ENCODE data around the gene RNPEPL1.
A peak's percentile ranks its signal among the peaks of the same experiment; 100 is the strongest.

Gene RNPEPL1

GRCh38 chr2:240566203-240567136 is 1.8 kb upstream of the RNPEPL1 start:
- DNase-seq: peak; percentile 90

- peak; percentile 22 for DNase-seq
These were observed 980 bp upstream of the RNPEPL1 start for GRCh38 chr2:240567137-240567871.

- DNase-seq: peak; percentile 46
These were observed 616 bp downstream of the RNPEPL1 start for GRCh38 chr2:240568678-240569522.

DNA sequence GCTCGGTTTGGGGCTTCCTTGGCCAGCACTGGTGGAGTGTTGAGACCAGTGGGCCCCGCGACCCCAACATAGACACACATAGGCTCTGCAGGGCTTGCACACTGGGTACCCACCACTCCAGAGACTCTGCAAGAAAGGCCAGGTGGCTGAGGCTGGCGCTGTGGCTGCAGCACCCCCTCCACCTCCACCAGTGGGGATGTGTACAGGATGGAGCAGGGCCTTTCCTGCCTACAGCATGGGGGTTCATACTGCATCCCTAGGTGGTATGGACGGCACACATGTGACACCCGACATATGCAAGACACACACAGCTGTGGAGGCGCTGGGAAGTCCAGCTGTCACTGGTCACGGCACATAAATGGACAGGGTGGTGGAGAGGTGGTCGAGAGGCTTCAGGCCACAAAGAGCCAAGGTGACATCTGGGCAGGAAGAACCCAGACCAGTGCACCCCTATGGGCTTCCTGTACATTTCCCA is 1.3 kb downstream of the RNPEPL1 start:
- no peak for DNase-seq

GRCh38 chr2:240569998-240570530 is 1.8 kb downstream of the RNPEPL1 start:
- DNase-seq: no peak

DNA sequence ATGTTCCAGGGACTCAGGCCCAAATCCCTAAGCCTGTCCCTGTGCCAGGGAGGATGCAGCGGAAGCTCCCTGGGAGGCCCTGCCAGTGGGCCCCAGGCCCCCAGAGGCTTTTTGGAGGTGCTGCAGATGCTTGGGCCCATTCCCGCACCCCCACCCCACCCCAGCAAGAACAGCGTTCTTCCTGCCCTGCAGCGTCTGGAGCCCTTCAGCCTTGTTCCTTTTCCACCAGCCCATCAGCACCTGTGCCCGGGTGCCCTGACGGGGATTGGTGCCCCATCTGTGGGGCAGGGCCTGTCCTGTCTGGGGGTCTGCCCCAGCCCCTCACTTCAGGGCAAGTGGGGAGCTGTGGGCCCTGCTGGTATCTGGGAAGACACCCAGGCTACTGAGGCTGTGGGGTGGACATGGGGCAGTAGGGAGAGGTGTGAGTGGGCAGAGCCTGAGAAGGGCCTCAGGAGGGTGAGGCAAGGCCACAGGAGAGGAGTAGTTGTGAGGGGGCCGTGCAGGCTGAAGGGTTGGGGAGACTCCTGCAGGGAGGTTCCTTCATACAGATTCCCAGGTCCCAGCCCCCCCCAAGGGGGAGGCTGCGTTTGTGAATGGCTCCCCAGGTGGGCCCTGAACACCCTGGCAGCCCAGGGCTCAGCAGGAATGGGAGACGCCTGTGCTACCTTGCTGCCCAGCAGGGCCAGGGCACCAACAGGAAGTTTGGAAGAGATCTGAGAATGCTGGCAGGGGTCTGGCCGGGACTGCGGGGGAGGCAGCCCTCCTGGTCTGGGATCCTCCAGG is 2.4 kb downstream of the RNPEPL1 start:
- no peak for DNase-seq

DNA sequence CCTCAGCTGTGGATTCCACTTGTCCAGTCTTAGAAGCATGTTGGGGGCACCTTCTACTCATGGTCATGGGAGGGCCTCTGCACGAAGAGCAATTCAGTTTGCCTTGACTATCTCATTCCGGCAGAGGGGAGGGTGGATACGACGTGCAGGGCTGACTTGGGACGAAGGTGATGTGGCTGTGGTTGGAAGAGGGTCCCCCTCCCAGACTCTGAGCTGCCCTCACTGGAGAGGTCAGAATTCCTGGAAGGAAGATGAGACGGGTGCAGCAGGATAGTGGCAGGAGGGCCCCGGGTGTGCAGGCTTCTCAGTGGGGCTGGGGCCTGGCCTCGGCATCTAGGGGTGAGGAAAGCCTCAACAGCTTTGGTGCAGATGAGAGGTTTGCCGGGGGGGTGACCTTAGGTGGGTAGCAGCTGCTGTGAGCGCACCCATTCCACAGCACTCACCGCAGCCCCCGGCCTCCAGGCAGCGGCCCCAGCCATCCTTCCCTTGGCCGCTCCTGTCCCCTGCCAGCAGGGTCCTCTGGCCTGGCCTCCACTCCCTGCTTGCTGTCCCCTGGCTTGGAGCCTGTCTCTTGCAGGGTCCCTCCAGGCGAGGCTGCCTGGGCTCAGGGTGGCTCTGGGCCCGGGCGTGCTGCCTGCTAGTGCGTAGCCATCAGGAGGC is 3.2 kb downstream of the RNPEPL1 start:
- no peak for DNase-seq

DNA sequence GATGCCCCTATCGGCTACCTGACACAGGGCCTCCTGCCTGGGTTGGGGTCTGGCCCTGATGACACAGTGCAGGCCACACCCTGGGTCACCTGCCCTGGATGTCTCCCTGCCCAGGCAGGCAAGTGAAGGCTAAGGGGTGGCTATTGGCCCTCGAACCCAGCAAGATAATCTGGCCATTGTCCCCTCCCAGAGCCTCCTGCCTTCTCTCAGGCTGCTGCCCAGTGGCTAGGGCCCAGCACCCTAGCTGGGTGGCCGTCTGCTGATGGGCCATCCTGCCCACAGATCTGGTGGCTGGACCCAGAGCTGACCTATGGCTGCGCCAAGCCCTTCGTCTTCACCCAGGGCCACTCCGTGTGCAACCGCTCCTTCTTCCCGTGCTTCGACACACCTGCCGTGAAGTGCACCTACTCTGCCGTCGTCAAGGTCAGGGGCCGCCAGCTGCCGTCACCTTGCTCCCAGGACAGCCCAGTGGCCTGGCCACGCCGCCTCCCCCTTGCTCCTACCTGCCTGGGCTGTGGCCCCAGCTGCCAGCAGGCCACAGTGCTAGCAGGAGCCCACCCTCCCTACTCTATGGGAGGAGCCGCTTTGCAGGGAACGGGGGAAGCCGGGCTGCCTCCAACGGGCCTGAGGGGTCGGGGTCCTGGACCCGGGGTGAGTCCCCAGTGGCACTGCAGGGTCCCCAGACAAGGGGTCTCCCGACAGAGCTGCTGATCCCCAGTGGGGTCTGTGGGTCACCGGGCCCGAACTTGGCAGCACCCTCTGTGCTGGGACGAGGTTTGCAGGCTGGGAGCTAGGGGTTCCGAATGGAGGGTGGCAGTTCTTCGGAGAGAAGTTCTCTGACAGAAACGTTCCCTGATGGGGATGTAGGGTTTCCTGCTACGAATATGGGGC is 4.1 kb downstream of the RNPEPL1 start:
- DNase-seq: no peak

DNA sequence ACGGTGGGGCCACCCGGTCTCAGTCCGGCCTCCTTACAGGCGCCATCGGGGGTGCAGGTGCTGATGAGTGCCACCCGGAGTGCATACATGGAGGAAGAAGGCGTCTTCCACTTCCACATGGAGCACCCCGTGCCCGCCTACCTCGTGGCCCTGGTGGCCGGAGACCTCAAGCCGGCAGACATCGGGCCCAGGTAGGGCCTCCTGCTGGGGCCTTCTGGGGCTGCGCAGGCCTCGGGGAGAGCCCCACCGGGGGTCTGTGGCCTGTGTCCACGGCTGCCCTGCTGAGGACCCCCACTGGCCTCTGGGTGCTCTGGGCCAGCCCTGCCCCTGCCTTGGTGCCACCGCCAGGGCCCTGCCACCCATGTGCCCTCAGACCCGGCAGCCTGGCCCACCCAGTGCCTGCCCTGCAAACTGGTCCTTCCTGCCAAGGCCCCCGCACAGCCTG is 4.8 kb downstream of the RNPEPL1 start:
- DNase-seq: no peak

DNA sequence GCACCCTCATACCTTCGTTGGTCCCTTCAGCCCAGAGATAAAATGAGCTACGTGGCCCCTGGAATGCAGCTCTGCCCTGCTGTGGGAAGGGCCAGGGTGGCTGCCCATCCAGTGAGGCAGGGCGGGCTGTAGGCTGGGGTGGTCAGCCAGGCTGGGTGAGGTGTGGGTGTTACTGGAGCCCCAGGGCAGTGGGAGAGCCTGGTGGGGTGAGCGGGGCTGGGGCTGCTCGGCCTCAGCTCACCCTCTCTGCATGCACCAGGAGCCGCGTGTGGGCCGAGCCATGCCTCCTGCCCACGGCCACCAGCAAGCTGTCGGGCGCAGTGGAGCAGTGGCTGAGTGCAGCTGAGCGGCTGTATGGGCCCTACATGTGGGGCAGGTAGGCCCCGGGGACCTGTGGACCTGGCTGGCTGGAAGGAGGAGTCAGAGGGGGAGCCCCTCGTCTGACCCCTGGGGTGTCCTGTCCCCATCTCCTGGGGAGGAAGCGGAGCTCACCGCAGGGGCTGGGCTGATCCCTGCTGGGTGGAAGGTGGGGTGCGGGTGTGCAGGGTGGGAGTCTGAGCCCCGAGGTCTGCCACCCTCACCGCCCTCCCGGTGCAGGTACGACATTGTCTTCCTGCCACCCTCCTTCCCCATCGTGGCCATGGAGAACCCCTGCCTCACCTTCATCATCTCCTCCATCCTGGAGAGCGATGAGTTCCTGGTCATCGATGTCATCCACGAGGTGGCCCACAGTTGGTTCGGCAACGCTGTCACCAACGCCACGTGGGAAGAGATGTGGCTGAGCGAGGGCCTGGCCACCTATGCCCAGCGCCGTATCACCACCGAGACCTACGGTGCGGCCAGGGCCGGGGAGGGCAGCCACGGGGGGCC is 5.5 kb downstream of the RNPEPL1 start:
- no peak for DNase-seq

DNA sequence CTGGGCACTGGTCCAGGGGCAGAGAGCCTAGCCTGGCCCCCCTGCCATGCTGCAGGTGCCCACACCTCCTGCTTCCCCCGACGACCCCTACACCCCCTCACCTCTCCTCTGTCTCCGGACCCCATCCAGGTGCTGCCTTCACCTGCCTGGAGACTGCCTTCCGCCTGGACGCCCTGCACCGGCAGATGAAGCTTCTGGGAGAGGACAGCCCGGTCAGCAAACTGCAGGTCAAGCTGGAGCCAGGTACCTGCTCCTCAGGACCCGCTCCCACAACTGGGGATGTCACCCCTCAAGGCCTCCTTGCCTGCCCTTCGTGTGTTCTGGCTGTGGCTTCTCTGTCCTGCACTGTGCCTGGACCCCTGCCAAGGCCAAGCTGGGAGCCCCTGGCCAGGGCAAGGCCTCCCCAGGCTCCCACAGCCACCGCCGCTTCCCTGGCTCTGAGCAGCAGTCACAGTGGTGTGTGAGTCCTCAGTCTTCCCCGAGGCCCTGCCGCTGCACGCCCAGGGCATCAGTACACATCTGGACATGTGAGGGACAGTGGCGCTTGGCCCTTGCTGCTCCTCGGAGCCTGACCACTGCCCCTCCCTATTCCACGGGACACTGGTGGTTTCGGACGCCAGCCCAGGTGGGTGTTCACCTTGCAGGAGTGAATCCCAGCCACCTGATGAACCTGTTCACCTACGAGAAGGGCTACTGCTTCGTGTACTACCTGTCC is 6.3 kb downstream of the RNPEPL1 start:
- no peak for DNase-seq

DNA sequence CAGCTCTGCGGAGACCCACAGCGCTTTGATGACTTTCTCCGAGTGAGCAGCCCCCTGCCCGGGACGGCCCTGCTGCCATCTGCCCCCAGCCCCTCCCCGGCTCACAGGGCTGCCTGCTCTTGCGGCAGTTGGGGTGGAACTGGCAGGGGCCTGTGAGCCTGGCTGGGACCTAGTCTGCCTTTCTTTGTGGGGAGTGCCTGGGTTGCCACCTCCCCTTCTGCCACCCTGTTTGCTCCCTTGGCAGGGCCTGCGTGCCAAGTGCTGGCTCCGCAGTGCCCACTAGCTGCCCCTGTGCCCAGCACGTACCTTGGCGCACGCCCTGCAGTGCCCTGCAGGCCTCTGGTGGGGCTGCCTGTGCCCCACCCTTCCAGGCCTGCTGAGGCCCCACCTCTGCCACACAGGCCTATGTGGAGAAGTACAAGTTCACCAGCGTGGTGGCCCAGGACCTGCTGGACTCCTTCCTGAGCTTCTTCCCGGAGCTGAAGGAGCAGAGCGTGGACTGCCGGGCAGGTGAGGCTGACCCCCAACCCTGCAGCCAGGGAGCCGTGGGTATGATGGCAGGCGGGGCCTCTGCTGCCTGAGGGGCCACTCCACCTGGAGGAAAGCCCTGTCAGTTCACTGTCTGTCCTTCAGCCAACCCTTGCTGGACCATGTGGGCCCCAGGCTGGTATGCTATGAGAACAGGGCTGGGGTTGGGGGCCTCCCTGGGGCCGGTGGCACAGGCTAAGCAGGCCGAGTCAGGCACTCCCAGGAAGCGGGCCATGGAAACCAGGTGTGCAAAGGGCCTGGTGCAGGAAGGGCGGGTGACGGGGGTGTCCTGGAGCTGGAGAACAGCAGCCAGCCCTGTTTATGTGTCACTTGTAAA is 7.0 kb downstream of the RNPEPL1 start:
- no peak for DNase-seq

DNA sequence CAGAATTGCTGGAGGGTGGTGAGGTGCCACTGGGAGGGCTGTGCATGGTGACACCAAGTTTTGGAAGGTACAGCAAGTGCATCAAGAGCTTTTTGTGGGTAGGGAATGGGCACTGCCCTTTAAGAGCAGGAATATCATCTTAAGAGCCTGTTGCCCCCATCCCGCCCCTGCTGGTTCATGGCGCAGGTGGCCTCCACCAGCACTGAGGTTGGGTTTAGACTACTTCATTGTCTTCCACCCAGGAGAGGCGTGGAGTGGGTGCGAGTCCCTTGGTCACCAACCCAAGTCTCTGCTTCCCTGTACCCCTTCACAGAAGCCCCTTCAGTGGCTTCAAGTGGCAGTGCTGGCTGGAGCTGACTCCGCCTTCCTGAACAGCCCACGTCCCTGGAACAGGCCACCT is 7.8 kb downstream of the RNPEPL1 start:
- DNase-seq: no peak

DNA sequence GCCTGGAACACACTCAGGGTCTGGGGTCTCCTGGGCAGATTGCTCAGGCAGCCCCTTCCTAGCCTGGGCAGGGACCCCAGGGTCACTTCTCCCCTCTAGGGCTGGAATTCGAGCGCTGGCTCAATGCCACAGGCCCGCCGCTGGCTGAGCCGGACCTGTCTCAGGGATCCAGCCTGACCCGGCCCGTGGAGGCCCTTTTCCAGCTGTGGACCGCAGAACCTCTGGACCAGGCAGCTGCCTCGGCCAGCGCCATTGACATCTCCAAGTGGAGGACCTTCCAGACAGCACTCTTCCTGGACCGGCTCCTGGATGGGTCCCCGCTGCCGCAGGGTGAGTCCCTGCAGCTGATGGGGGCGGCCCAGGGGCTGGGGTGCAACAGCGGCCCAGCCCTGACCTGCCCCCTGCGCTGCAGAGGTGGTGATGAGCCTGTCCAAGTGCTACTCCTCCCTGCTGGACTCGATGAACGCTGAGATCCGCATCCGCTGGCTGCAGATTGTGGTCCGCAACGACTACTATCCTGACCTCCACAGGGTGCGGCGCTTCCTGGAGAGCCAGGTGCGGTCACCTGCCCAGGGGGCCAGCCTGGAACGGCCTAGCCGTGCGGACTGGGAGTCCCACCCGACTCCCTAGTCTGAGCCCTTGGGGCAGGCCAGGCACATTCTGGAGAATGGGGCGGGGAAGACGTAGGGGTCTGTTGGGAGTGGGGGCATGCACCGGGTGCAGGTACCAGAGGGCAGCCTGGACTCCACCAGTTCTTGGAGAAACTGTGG is 8.3 kb downstream of the RNPEPL1 start:
- DNase-seq: no peak

DNA sequence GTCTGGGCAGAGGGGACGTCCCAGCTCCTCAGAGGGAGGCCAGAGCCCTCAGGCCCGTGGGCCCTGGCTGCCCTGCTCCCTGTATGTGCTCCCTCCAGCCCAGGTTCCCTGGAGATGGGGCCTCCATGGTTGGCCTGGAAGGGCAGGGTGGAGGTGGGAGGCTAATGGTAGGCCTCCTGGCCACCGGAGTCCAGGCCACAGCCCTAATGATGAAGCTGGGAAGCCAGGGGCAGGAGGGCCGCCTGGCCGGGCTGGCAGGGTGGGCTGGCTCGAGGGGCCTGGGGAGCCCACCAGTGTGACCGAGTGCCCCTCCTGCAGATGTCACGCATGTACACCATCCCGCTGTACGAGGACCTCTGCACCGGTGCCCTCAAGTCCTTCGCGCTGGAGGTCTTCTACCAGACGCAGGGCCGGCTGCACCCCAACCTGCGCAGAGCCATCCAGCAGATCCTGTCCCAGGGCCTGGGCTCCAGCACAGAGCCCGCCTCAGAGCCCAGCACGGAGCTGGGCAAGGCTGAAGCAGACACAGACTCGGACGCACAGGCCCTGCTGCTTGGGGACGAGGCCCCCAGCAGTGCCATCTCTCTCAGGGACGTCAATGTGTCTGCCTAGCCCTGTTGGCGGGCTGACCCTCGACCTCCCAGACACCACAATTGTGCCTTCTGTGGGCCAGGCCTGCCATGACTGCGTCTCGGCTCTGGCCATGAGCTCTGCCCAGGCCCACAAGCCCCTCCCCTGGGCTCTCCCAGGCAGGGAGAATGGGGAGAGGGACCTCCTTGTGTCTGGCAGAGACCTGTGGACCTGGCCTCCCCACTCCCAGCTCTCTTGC is 9.2 kb downstream of the RNPEPL1 start:
- DNase-seq: no peak

- DNase-seq: no peak
These were observed 9.8 kb downstream of the RNPEPL1 start for GRCh38 chr2:240578110-240578450.

All from activated CD4-positive, alpha-beta T cell treated with anti-CD3 and anti-CD28 coated beads for 1 hour (primary cell).